H4 (cell line): Measurements from ENCODE around the gene DRC1. TPM values are rescaled to one million over a fixed set of nuclear protein-coding genes. Genes with fewer than 3 reads are reported as not detected.
A peak's percentile ranks its signal among the peaks of the same experiment; 100 is the strongest.
"Not testable (repeated sequence)": the region's sequence is repeated elsewhere in the genome, so short reads cannot be mapped to it uniquely, and the experiment has no call there.

Experiments used
- DNase-seq: peaks from one replicate; pipeline ENCODE4 v3.0.0-alpha.2; 2015; ENCODE audit warnings: low spot score
- total RNA-seq: library from RNA; depleted of rRNA; stranded (reverse); fragments of >200 nt; shearing (Covaris generic); gene quantifications from 2 replicates; pipeline ENCODE4 v1.2.3, GENCODE V29; 2014; rRNA removed

Gene DRC1
- not detected in 2 replicates for total RNA-seq

DNA sequence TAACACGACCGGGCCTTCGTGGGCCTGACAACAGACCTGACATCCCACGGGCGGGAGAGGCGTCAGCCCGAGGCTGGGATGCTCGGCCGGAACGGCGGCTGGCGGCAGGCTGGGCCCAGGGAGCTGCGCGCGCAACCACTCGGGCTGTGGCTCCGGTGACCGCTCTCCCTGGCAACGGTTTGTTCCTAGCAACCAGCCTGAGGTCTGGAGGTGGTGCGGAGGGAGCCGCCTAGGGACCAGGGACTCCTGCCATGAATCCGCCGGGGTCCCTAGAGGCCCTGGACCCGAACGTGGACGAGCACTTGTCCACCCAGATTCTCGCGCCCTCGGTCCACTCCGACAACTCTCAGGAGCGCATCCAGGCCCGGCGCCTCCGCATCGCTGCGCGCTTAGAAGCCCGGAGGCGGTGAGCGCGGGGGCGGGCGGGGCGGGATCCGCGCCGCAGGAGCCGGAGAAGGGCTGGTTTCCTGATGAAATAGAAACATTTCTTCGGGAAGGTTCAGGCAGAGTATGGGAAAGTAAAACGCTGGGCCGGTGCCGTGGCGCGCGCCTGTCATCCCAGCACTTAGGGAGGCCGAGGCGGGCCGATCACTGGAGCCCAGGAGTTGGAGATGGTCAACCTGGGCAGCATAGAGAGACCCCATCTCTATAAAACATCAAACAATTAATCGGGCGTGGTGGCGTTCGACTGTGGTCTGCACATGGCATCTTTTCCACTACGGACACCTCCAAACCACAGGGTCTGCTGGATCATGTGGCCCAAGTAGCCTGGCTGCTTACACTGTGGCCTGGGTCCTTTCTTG is at the start of gene DRC1:
Gene DRC1 (plus strand): TSS at position 182 of the 803 bp plus-strand sequence. CDS start 70 bp downstream, at position 252.
- DNase-seq: no peak

DNA sequence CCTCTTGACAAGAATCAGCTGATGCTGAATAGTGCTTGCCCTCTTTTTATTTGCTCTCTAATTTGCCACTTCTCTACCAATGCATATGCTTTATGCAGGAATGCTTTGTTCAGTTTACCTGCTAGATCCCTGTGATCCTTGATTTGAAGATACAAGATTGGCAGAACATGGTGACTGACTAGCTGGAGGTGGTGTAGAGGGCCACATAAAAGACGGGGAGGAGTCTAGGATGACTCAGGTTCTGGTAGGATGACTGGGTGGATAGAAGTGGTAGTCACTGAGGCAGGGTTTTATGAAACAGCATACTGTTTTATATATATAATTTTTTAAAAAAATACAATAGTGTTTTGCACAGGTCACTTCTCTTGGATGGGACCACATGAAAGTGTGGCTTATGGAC is 48.8 kb upstream of the DRC1 start:
- DNase-seq: no peak

DNA sequence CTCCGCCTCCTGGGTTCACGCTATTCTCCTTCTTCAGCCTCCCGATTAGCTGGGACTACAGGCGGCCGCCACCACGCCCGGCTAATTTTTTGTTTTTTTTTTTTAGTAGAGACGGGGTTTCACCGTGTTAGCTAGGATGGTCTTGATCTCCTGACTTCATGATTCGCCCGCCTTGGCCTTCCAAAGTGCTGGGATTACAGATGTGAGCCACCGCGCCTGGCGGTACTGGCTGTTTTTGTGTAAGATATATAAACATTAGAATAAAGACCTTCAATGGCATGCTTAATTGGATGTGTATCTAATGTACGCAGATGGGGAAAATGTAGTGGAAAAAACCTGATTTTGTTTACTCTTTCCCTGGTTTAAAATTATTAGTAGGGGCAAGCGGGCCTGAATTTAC is 47.3 kb upstream of the DRC1 start:
- not testable (repeated sequence) for DNase-seq

DNA sequence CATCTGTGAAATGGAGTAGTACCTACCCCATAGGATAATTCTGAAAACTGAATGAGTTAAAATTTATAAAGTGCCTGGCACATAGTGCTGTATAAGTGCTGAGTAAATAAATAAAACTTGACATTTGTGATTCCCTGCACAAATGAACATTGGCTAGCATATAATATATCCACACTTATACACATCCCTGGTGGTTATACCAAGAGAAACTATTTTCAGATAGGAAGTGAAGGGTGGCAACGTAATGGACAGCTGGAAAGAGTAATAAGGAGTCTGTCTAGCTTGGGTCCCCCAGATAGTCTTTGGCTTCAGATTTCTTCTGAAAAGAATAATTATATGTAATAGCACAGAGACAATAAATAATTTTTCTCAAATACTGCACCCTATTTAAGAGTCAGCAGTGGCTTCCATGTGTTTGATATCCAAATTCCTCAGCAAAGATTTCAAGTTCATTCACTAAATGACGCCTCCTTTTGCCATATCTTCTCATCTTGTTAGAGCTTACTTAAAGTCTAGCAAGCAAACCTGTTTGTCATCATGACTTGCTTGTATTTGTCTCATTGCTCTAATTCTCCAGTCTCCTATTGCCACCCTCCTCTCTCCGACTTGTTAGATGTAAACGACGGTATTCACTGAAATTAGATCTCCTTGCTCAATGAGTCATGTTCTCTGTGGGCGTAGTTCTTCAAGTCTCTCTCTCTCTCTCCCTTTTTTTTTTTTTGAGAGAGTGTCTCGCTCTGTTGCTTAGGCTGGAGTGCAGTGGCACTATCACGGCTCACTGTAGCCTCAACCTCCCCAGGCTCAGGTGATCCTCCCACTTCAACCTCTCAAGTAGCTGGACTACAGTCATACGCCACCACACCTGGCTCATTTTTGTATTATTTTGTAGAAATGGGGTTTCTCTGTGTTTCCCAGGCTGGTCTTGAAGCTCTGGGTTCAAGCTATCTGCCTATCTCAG is 46.4 kb upstream of the DRC1 start:
- peak; percentile 97 for DNase-seq

DNA sequence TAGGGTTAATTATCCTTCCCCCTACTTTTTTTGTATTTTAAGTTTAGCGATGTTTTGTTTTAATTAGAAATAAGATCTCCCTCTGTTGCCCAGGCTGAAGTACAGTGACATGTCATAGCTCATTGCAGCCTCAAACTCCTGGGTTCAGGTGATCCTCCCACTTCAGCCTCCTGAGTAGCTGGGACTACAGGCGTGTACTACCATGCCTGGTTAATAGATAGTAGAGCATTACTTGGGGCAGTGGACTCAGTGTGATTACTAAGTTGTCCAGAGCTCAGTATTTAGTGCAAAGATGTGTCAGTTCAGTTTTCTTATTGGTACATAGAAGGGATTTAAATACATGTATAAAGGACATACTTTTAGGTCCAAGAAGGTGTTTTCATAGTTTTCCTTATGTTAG is 45.6 kb upstream of the DRC1 start:
- no peak for DNase-seq

DNA sequence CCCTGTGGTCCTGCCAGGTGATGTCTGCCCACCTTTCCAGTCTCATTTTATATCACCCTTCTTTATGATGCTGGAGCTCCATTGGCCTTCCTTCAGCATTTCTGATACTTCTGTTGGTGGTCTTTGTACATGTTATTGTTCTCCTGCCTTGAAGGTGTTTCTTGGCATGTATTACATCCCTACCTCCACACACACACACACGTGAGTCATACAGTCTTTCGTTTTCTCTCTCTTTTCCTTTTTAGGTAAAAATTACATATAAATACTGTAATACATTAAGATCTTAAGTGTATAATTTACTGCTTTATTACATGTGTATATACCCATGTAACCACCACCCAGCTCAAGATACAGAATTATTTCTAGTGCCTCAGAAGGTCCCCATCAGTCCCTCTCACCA is 44.9 kb upstream of the DRC1 start:
- DNase-seq: no peak

DNA sequence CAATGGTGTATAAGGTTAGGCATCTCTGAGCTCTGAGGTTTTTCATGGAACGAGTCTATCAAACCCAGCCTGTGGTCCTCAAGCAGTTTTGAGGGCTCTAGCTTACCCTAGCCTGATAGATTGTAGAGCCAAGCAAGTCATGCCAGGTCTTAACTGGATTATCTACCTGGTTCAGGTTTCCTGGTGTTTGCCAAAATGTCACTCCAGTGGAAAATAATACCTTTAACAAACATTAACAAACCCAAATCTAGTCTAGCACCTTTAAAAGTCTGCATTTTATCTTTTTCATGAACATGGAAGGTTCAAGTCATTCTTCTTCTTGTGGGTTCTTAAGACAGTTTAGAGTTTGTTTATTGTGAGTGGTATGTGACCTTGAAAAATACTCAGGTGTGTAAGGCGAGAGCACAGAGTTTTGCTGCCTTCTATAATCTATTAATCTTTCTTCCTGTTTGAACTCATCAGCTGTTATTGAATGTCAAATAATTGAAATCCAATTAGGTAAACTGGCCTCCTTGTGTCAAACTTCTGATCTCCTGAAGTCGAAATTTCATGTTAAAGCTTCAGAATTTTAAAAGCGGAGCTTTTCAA is 41.7 kb upstream of the DRC1 start:
- DNase-seq: no peak

DNA sequence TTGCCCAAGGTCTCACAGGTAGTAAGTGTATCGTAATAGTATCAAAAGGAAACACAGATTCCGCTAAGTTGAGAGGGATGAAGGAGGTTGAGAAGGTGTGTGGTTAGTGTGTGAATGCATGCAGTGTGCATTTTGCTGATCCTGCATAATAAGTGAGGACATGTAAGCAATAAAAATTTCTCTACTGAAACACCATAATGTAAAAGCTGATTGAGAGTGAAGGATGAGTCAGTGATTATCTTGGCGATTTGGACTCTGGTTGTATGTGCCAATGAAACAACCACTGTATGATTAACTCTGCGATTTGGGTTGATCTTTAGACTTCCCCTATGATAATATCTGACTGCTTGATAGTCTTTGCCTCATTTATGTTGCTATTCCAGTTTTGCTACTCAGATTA is 38.4 kb upstream of the DRC1 start:
- DNase-seq: no peak

DNA sequence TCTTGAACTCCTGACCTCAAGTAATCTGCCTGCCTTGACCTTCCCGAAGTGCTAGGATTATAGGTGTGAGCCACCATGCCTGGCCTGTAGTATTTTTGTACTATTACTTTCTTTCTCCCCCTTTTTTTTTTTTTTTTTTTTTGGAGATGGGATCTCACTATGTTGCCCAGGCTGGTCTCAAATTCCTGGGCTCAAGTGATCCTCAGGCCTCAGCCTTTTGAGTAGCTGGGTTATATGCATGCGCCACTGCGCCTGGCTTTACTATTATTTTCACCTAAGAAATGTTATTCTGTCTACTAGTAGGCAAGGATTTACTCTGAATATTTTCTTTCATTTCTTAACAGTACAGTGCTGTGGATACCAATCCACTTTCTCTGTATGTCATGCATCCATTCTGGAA is 37.8 kb upstream of the DRC1 start:
- no peak for DNase-seq

DNA sequence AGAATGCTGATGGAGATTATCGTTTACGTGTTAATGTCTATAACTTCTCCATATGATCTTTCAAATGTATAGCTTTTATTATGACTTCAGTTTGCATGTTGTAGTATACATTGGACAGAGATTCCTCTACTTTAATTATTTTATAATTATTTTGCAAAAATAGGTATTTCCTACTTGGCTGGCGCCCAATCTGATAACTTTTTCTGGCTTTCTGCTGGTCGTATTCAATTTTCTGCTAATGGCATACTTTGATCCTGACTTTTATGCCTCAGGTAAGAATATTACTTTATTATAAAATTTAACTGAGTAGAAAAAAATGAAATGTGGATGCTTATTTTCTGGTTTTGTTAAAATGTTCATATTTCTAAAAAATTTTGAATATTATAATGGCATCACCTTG is 37.1 kb upstream of the DRC1 start:
- DNase-seq: no peak

DNA sequence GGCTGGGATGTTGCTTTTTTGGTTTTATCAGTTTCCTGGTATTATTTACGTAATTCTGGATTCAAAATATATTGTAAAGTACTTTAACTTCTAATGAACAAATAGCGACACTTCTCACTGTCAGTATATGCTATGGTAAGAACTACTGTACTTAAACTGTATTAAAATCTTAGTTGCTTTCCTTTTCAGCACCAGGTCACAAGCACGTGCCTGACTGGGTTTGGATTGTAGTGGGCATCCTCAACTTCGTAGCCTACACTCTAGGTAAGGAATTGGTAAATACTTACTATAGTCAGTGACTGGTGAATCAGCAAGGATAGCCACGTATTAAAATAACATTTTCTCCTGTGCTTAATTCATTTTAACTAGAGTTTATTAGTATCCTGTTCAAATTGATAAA is 34.8 kb upstream of the DRC1 start:
- no peak for DNase-seq

DNA sequence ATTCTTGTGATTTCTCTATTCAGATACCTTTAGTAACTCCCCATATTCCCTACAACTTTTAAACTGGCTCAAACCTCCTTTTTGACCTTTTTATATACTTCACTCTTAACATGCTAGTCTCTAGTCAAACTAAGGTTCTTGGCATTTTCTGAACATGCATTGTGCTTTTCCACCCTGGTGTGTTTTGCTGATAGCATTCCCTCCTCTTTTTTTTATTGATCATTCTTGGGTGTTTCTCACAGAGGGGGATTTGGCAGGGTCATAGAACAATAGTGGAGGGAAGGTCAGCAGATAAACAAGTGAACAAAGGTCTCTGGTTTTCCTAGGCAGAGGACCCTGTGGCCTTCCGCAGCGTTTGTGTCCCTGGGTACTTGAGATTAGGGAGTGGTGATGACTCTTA is 32.1 kb upstream of the DRC1 start:
- not testable (repeated sequence) for DNase-seq

DNA sequence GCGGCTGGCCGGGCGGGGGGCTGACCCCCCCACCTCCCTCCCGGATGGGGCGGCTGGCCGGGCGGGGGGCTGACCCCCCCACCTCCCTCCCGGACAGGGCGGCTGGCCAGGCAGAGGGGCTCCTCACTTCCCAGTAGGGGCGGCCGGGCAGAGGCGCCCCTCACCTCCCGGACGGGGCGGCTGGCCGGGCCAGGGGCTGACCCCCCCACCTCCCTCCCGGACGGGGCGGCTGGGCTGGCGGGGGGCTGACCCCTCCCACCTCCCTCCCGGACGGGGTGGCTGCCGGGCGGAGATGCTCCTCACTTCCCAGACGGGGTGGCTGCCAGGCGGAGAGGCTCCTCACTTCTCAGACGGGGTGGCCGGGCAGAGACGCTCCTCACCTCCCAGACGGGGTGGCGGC is 30.8 kb upstream of the DRC1 start:
- not testable (repeated sequence) for DNase-seq

DNA sequence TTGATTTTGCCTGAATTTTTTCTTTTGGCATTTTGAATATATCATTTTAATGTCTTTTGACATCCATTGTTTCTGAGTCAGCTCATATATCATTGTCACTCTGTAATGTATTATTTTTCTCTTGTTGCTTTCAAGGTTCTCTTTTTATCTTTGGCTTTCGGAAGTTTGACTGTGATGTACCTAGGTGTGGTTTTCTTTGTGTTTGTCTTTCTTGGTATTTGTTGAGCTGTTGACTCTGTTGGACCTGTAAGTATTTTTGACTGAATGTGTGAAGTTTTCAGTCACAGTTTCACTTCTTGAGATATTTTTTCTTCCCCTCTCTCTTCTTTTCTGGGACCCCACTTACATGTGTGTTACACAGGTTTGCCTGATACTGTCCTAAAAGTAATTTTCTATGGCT is 24.9 kb upstream of the DRC1 start:
- no peak for DNase-seq

DNA sequence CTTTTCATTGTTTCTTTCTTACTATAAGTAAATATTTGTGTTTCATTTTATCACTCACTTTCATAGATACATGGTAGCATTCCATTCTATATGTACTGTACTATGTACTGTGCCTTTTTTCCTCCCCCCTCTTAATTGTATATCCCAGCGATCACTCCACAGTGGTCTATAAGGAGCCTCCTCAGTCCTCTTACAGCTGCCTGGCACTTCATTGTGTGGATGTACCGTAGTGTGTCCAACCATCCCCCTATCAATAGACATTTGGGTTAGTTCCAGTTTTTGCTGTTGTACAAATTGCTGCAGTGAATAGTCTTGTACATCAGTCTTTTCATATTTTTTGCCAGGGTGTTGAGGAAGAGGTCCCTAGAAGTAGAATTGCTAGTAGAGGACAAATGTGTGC is 21.4 kb upstream of the DRC1 start:
- no peak for DNase-seq

DNA sequence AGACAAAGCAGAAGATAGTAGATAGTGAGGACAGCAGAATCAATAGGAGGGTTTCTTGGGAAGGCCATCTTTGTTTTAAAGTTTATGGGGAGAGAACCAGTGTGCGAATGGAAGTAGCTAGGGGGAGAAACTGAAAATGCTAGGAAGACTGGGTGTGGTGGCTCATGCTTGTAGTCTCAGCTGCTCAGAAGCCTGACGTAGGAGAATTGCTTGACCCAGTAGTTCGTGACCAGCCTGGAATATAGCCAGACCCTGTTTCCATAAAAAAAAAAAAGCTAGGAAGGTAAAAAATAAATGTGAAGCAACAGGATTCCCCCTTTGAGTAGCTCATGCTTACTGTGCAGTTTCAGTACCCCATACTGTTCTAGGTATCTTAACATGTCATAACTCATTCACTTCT is 19.2 kb upstream of the DRC1 start:
- no peak for DNase-seq

DNA sequence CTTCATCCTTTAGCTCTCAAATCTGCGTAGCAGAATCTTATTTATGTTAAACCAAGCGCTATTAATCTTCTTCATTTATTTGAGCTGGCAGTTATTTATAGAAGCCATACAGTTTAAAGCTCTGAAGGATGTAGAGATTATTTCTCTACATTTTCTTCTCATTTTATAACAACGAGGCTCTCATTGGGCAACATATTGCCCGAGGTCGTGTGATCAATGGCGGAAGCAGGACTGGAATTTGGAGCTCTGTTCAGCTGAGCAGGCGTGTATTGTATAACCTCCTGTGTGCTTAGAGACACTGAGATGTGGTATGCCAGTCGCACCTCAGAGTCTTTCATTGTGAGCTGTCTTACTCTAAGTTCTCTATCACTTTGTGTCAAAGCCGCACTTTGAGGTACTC is 17.5 kb upstream of the DRC1 start:
- DNase-seq: no peak

DNA sequence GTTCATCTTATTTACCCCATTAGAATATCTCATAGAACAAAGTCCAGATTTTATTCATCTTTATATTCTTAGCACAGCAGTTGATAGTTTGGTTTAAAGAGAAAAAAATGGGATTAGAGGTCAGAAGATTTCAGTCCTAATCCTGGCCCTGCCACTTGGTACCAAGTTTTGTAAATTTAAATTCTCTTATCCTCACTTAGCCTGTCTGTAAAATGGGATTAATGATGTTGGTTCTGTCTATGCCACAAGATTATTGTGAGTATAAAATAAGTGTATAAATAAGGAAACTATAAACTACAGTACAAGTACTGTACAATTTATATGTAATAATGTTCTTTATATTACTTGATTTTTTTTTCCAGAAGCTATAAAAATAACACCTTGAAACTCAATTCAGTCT is 17.1 kb upstream of the DRC1 start:
- DNase-seq: no peak

DNA sequence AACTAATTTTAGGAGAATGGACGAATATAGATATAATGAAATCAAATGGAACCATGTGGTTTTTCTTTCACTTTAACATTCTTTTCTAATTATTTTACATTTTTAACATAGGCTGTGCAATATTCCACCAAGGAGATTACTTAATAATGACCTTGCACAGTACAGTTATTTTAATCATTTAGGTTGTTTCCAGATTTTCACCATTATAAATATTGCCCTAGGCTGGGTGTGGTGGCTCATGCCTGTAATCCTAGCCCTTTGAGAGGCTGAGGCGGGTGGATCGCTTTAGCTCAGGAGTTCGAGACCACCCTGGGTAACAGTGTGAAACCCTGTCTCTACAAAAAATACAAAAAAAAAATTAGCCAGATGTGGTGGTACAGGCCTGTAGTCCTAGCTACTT is 14.5 kb upstream of the DRC1 start:
- DNase-seq: no peak

DNA sequence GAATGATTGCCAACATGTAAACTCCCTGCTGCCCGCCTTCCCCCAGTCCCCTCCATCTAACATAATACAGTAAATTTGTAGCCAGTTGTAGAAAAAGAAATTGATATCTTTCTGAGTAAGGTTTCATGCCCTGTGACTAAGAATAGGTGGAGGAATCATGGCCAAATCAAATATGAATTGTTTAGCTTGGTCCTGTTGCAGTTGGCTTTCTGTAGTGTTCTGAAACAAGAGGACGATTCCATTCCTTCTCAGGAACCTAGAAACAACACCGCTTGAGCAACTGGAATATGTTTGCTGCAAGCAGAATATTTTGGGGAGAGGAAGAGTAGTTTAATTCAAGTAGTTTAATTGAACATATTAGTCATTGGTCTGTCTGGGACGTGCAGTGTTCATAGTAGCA is 7.0 kb upstream of the DRC1 start:
- no peak for DNase-seq

DNA sequence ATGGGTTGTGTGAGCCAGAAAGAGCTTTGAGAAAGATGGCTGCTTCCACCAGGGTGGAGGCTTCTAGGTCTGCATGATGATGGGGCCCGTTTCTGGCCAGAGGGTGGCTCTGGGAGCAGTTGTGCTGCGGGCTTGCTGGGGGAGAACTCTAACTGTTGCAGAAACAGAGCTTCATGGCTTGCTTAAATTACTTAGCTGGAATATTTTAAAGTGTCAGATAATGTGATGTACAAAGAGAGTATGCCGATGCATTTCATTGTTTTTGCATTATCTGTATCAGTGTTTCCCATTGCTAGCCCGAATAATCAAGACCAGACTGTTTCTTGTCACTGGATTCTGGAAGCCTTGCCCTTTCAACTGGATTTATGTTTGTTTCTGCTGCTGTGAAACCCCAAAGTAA is 6.3 kb upstream of the DRC1 start:
- DNase-seq: no peak

DNA sequence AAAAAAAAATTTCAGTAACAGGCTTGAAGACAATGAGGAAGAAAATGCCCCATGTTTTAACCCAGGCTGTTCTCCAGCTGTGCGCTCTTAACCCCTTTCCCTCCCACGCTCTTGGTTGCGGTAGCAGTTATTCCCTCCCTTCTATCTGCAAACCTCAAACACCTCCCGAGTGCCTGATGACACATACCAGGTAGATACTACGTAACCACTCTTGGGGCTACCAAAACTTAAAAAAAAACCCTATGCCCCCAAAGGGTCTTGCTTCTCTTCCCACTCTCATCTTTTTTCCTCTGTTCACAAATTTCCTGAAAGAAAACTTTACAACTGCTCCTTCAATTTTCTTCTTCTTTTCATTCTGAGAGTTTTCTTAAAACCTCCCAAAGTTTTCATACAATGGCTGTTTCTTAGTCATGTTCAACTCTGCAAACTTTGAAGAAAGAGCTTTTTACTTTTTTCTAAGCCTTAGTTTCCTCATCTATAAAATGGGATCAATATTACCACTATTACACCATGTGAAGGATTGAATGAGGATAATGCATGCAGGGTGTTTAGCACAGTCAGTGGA is 4.9 kb upstream of the DRC1 start:
- no peak for DNase-seq
